ENCODE data around the gene IFNGR2. TPM values are rescaled to one million over a fixed set of nuclear protein-coding genes. Genes with fewer than 3 reads are reported as not detected.

IFNGR2 gene
- total and polyA plus RNA-seq, 2 of the 8 experiments (the other 6 are each of a cell fraction or from before 2014, with no cell fraction given): 36.0 to 46.4 TPM

GRCh38 chr21:33368576-33368975 lies 34.6 kb upstream of the IFNGR2 start:
- no peak overlapping the region for H2AK5ac ChIP-seq (ENCODE audit: low read depth, low read length)
- no peaks in the 10 kb centered on the region for H3K79me2 ChIP-seq (ENCODE audit: control insufficient read depth in 1 of 2, insufficient read depth in 2 of 2, low read length in 2 of 2)
- H3K4ac ChIP-seq (replicated peaks; ENCODE audit: insufficient read length, low read depth, low read length): peak overlapping the region; percentile 27
- peak; percentile 27; the same call in 1 of the 2 replicates for TF ChIP-seq TAF1 (IDR thresholded peaks at IDR 0.05; ENCODE audit: low read depth, low read length)
- TF ChIP-seq POLR2A (IDR thresholded peaks at IDR 0.05; ENCODE audit: control extremely low read depth in 1 of 2, low read depth in 2 of 2, low read length in 2 of 2): peak in 1 of 2 experiments; percentile 28; a peak in 1 of 3 replicates
- no peak for TF ChIP-seq MAX (IDR thresholded peaks at IDR 0.05)
- TF ChIP-seq ATF2 (IDR thresholded peaks at IDR 0.05; ENCODE audit: low read length): no peak
- TF ChIP-seq TEAD4 (IDR thresholded peaks at IDR 0.05; ENCODE audit: low read depth, low read length): peak; percentile 56; the same call in 1 of the 2 replicates
- no peak for TF ChIP-seq E2F6 (IDR thresholded peaks at IDR 0.05)
- peak overlapping the region; percentile 95; the same call in 1 of the 2 replicates for H2BK5ac ChIP-seq (ENCODE audit: low read depth, low read length)
- H3K4me2 ChIP-seq (ENCODE audit: insufficient read depth in 1 of 2, low read depth in 2 of 2, low read length in 2 of 2): no peak overlapping the region
- no peak overlapping the region for H4K5ac ChIP-seq (ENCODE audit: insufficient read length, low read depth, low read length)
- 0 out of 2 replicates have a peak overlapping the region, but pooled peaks have one; percentile 16 for H2BK15ac ChIP-seq (ENCODE audit: low read length)
- DNase-seq (ENCODE audit: low read depth in 1 of 2, low spot score in 2 of 2): no peak
- H3K9ac ChIP-seq (replicated peaks in 1 of 4; ENCODE audit: extremely low read depth in 1 of 4, low read depth in 3 of 4, low read length in 3 of 4): 0 out of 7 replicates have a peak overlapping the region, but pooled peaks of 1 of the 4 experiments have one; percentile 43
- peak overlapping the region; percentile 95 for H2BK12ac ChIP-seq (ENCODE audit: low read depth, low read length)
- H4K91ac ChIP-seq (replicated peaks; ENCODE audit: insufficient read length, low read length): peak overlapping the region; percentile 52
- H3K36me3 ChIP-seq (ENCODE audit: control insufficient read depth in 2 of 4, insufficient read depth in 4 of 4, low read length in 3 of 4): no peaks in the 10 kb centered on the region
- H3K4me1 ChIP-seq (replicated peaks in 1 of 4; ENCODE audit: control insufficient read depth in 3 of 4, insufficient read depth in 4 of 4, low read length in 3 of 4): peaks cover 0 to 12% (median 3%) of the 10 kb centered on the region in 4 experiments; a peak in 4 of 7 replicates
- no peaks in the 10 kb centered on the region for H3K79me1 ChIP-seq (ENCODE audit: low read depth, low read length)
- CTCF ChIA-PET (ENCODE audit: partially characterized antibody): interaction anchor here (0.6 to 4.8 kb wide), 8 partner anchors 8 to 169 kb away, joined by 3 to 17 read pairs (median 3); partner anchors contain the start of gene DNAJC28
- POLR2A ChIA-PET (ENCODE audit: partially characterized antibody): interaction anchor here (1.1 to 1.6 kb wide), 3 partner anchors 10 to 21 kb away, joined by 3 to 5 read pairs (median 3); no protein-coding TSS in a partner anchor
- H3K18ac ChIP-seq (ENCODE audit: extremely low read depth, low read length): peak overlapping the region; percentile 13; the same call in 1 of the 2 replicates
- H3K27ac ChIP-seq (ENCODE audit: low read depth, low read length): peak overlapping the region; percentile 96
- no peaks in the 10 kb centered on the region for H3K27me3 ChIP-seq (replicated peaks in 1 of 4; ENCODE audit: control insufficient read depth in 3 of 4, extremely low read depth in 1 of 4, insufficient read depth in 3 of 4, low read length in 3 of 4)
- WGBS, 2 experiments (ENCODE audit: extremely low coverage in 1 of 2, insufficient coverage in 1 of 2, insufficient read length in 1 of 2, insufficient replicate concordance in 2 of 2, low coverage in 1 of 2, low lambda C conversion rate in 2 of 2, missing lambda C conversion rate in 1 of 2): 86% methylated on average over 3 of the region's 3 CpGs; no CpG with 5 or more reads in 1 of the 2 experiments
- no peaks in the 10 kb centered on the region for H3K23me2 ChIP-seq (ENCODE audit: low read depth, low read length)
- H2BK120ac ChIP-seq (replicated peaks; ENCODE audit: low read depth, low read length): no peak overlapping the region
- no peak overlapping the region for H4K8ac ChIP-seq (ENCODE audit: extremely low read depth, insufficient read depth, low read length)
- FAIRE-seq: no peak
- no peaks in the 10 kb centered on the region for H4K20me1 ChIP-seq (replicated peaks in 1 of 2; ENCODE audit: control insufficient read depth in 1 of 2, insufficient read depth in 2 of 2, low read length in 2 of 2)
- H3K23ac ChIP-seq (ENCODE audit: insufficient read length): no peak overlapping the region
- no peak overlapping the region for H3K14ac ChIP-seq (ENCODE audit: insufficient read length)
- H3K56ac ChIP-seq (replicated peaks; ENCODE audit: insufficient read length, low read depth, low read length): no peak overlapping the region
- H3K9me3 ChIP-seq (ENCODE audit: insufficient read depth in 2 of 2, low read depth in 1 of 2, low read length in 1 of 2): peaks cover 7 to 8% of the 10 kb centered on the region in 2 experiments
- H2BK20ac ChIP-seq (ENCODE audit: low read length): peak overlapping the region; percentile 93; the same call in 1 of the 2 replicates
- no peak overlapping the region for H3K4me3 ChIP-seq (ENCODE audit: extremely low read depth in 1 of 4, insufficient read depth in 2 of 4, low read depth in 3 of 4, low read length in 4 of 4)
- H2AFZ ChIP-seq (ENCODE audit: low read length): no peak overlapping the region
